ENCODE results near the gene HOXC12.

DNA sequence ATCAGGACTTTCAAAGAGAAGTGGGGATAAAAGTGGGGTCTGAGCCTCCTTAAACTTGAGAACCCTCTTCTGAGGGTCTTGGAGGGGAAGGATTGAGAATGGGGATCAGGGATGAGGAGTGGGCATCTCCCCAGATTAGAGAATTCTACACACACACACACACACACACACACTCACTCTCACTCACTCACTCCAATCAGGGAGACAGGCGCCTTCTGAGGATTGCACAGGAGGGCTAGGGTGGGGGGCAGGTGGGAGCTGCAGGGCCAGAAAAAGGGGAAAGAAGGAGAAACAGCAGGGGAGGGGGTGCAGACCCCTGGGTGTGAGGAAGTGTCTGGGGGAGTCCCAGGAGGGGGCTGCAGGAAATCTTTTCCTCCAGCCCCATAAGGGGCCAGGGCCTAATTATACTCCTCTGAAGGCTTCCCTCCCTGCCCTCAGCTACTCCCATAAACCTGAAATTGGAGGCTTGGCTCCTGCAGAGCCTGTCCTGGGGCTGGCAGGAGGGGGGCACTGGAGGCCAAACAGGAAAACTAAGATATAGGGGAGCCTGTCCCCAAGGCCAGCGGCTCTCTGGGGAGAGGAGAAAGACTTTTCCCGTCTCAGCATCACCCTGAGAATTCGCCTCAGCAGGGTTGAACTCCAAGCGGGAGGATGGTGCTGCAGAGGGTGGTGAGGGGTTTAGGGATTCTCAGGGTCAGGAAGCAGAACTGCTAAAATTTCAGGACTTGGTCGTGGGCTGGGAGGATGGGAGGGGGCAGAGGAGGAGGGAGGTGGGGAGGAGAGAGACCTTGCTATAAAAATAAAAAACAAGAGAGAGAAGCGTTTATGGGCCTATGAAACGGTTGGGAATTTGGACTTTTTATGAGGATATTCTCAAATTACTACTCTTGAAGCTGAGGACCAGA lies 46.8 kb downstream of the HOXC12 start:
- TF ChIP-seq CTCF (IDR thresholded peaks at IDR 0.05; ENCODE audit: low read length) (no peak), EZH2 (IDR thresholded peaks at IDR 0.05; ENCODE audit: borderline replicate concordance, low read length) (no peak)

Measured in OCI-LY1 (cell line).